GM21529 (cell line): Measurements from ENCODE around the gene VCP.

Experiments used
- ATAC-seq: cut with Tn5 transposase; IDR thresholded peaks from one replicate; pipeline ENCODE4 v1.9.1; 2021; ENCODE audit not compliant: unreplicated experiment

The VCP gene

DNA sequence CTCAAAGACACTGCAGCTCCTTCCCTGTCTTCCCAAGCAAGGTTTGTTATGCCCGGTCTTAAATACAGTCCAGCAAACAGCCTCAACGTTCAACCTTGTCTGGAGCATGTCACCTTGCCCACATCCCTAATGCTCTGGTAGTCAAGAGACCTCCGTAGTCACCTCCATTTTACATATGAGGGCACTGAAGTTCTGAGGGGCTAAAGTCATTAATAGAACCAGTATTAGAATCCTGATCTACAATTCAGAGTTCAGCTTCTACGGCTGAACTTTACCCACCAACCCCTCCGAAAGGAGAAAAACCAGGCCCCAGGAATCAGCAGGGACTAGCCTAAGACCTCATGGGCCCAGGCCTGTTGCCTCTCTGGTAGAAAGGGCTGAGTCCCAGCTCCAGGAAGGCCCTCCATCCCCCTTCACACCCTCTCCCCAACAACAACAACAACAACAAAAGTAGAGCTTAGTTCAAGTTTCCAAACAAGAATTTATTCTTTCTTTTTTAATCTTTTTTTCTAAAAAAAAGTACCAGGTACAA lies 31.3 kb upstream of the VCP start:
- no peak for ATAC-seq

GRCh38 chr9:35102769-35103659 lies 30.6 kb upstream of the VCP start, which contains the start of gene STOML2:
STOML2 (minus strand) TSS chr9:35103131; CDS start chr9:35103094, 37 bp downstream.
- peak; percentile 97 for ATAC-seq

GRCh38 chr9:35102465-35102768 lies 30.0 kb upstream of the VCP start:
- ATAC-seq: peak; percentile 3

DNA sequence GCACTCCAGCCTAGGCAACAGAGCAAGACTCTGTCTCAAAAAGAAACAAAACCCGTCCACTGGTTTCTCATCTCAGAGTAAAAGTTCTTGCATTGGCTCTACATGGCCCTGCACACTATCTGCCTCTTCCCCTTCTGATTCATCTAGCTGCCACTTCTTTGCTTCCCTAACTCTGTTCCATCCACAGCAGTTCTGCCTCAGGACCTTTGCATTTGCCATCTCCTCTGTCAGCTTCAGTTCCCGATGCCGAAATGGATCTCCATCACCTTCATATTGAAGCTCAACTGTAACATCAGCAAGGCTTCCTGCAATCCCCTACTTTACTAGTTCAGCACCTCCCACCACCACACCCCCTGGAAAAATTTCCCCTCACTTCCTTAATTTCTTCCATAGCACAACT lies 25.1 kb upstream of the VCP start:
- no peak for ATAC-seq

GRCh38 chr9:35096035-35096849 lies 23.8 kb upstream of the VCP start, which contains the start of gene PIGO:
PIGO (minus strand) TSS chr9:35096591; CDS start chr9:35095565, 1,026 bp downstream.
- ATAC-seq: peak; percentile 89

- ATAC-seq: no peak
Observed at GRCh38 chr9:35091536-35091935, 19.1 kb upstream of the VCP start.

DNA sequence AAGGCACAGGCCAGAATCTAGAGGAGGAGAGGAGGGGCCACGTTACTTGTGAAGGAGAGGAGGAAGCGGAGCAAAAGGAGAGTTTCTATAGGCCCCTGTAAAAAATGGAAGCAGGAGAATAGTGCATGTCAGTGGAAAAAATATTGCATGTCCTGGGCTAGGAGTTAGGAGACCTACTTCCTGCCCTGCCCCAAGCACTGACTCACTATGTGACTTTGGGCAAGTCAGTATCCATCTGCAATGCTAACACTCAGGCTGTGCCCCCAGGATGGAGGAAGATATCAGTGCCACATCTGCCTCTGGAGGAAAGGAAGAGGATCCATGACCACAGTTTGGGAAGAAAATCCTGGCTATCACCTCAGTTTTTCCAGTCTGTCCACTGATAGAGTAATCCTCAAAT lies 17.0 kb upstream of the VCP start:
- no peak for ATAC-seq

DNA sequence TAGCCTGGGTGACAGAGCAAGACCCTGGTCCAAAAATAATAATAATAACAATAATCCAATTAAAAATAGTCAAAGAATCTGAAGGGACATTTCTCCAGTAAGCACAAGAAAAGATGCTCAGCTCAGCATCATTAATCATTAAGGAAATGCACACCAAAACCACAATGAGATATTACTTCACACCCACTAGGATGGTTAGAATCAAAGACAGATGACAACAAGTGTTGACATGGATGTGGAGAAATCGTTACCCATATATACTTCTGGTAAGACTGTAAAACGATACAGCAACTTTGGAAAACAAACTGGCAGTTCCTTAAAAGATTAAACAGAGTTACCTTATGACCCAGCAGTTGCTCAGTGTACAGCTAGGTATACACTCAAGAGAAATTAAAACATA lies 12.7 kb upstream of the VCP start:
- ATAC-seq: no peak

DNA sequence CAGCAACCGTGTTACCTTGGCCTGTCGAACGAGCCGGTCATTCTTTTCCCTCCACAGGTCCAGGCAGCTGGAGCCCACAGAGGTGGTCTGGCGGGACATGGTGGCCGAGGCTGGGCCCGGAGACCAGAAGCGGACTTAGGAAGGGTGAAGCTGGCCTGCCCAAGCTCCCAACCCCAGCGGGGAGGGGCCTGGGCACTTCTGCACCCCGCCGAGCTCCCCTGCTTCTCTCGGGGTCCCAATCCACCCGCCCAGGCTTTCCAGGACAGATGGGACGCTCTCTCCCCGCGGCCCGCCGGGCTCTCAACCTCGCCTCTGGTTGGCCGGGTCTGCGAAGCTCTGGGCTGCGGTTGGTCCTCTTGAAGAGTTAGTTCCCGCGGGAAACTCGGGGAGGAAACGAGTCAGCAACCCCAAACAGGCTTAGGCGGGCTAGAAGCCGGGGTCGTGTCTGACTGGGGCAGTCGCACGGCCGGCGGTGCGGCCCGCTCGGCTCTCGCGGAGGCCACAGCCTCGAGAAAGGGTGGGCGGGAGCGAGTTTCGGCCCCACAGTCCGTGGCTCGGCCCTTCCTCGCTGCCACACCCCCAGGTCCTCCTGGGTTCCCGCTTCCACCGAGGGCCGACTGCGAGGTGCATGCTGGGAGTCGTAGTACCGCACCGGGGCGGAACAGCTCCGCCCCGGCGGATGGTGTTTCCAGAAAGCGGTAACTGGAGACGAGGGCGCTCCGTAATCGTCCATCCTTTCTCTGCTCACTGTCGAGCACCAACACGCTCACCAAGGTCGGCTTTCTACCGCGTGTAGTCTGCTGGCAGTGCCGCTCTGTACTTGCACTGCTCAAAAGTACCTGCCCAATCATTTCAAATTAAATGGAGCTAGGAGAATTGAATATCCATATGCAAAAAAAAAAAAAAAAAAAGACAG lies 7.3 kb upstream of the VCP start, which contains the start of gene FANCG:
Gene FANCG, minus strand, starts transcription at position 517 of the 916 bp plus-strand sequence. Its CDS starts 418 bp downstream, at position 99.
- ATAC-seq: peak; percentile 88

DNA sequence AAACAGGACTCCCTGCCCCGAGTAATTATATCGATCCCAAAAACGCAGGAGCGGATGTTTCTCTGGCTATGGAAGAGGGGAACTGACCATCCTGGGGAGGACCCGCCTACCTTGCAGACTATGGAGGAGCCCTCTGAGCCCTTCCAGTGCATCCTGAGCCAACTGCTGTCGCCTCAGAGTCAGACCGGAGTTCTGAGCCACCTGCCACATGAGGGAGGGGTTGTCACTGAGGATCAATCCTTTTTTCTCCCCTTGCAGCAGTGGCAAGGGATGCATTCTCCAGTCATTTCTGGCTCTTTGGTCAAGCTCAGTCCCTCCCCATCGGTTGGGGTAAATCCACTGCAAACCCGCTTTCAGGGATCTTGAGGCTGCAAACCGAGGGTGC lies 6.6 kb upstream of the VCP start:
- no peak for ATAC-seq

DNA sequence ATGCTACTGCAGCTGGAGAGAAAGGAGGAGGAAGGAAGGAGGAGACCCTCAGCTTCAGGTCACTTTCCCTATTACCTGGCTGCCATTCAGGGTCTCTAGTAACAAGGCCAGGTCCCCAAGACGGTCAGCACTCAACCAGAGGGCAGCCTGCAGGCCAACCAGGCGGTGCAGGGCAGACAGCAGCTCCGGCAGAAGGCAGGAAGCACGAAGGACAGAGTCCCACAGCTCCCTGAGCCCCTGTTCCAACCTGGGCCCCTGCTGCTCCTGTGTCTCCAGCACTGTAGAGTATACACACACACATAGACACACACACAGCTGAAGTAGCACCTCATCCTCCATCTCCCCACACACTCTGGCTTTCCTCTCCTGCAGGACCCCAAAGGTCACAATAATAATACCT lies 5.6 kb upstream of the VCP start:
- ATAC-seq: no peak

GRCh38 chr9:35076848-35077247 lies 4.4 kb upstream of the VCP start:
- no peak for ATAC-seq

- no peak for ATAC-seq
Observed at GRCh38 chr9:35075358-35075757, 2.9 kb upstream of the VCP start.

DNA sequence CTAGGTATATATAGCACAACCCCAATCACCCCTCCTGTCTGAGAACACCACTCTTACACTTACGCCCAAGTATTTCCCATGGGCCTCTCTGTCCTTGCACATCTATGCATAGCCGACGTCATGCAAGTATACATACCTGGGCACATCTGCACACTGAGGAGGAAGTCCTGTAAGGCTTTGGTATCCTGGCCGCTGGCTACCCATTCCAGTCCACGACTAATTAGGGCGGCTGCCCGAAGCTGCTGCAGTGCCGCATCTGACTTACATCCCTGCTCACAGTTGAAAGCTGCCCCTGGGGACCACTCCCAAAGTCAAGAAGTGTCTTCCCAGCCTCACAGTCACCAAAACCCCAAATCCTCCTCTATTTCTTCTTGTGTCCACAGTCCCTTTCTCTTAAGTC lies 2.4 kb upstream of the VCP start:
- no peak for ATAC-seq

GRCh38 chr9:35074141-35074540 lies 1.7 kb upstream of the VCP start:
- no peak for ATAC-seq

DNA sequence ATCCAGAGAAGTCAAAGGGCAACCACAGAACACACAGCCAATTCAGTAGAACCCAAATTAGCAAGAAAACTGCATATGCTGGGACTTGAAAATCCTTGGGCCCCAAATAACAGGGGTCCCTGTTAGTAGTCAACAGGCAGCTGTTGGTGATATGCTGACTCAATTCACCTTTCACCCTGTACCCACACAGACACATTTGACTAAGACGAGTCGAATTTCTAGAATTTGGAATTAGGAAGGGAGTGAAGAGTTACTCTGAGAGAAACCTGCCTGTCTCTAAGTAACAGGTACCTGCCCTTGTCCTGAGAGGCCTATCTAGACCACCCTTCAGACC lies 821 bp upstream of the VCP start:
- ATAC-seq: no peak

- peak; percentile 50 for ATAC-seq
Observed at GRCh38 chr9:35071814-35072460, 488 bp downstream of the VCP start.

GRCh38 chr9:35070823-35071813 lies 1.3 kb downstream of the VCP start:
- ATAC-seq: no peak

DNA sequence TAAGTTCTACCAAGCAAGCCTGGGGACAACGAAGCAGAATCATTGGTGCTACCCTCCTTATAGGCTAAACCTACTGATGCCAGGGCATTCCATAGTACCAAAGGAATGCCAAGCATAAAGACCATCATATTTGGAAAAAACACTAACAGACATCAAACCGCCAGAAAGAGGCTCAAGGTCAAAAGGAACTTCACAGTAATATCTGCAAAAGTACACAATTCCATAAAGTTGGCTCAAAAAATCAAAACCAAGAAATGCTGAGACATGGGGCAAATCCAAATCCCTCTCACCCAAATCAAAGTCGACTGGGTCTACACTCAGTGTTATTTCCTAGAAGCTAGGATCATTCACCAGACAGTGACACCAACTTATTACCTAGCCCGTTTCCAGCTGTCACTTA lies 3.4 kb downstream of the VCP start:
- ATAC-seq: no peak
